HG02938 (cell line): ENCODE data around the gene ZNF316.
"Not testable (repeated sequence)": the region's sequence is repeated elsewhere in the genome, so short reads cannot be mapped to it uniquely, and the experiment has no call there.

Experiments used
- ATAC-seq: cut with Tn5 transposase; IDR thresholded peaks from one replicate; pipeline ENCODE4 v1.9.1; 2021; ENCODE audit warnings: mild to moderate bottlenecking, moderate library complexity; ENCODE audit not compliant: unreplicated experiment

ZNF316 gene

GRCh38 chr7:6621195-6622133, 15.7 kb upstream of the ZNF316 start:
- ATAC-seq = no peak

GRCh38 chr7:6622134-6622710, 14.9 kb upstream of the ZNF316 start:
- no peak for ATAC-seq

- ATAC-seq = no peak
Observed at GRCh38 chr7:6623589-6624245, 13.4 kb upstream of the ZNF316 start.

GRCh38 chr7:6624246-6624611, 12.9 kb upstream of the ZNF316 start:
- ATAC-seq = no peak

- no peak for ATAC-seq
Observed at GRCh38 chr7:6628045-6628444, 9.1 kb upstream of the ZNF316 start.

- no peak for ATAC-seq
Observed at GRCh38 chr7:6630007-6630849, 6.9 kb upstream of the ZNF316 start.

- ATAC-seq = no peak
Observed at GRCh38 chr7:6631605-6632004, 5.5 kb upstream of the ZNF316 start.

- no peak for ATAC-seq
Observed at GRCh38 chr7:6634021-6634420, 3.1 kb upstream of the ZNF316 start.

- ATAC-seq = not testable (repeated sequence)
Observed at GRCh38 chr7:6634971-6635370, 2.1 kb upstream of the ZNF316 start.

- peak; percentile 76 for ATAC-seq
Observed at GRCh38 chr7:6637544-6638229, 569 bp downstream of the ZNF316 start.

GRCh38 chr7:6639032-6639431, 1.9 kb downstream of the ZNF316 start:
- no peak for ATAC-seq

- no peak for ATAC-seq
Observed at GRCh38 chr7:6639627-6640026, 2.5 kb downstream of the ZNF316 start.

- ATAC-seq = no peak
Observed at GRCh38 chr7:6640246-6640721, 3.2 kb downstream of the ZNF316 start.

GRCh38 chr7:6641305-6642035, 4.4 kb downstream of the ZNF316 start:
- no peak for ATAC-seq

- ATAC-seq = no peak
Observed at GRCh38 chr7:6642239-6642839, 5.2 kb downstream of the ZNF316 start.

- no peak for ATAC-seq
Observed at GRCh38 chr7:6642861-6643640, 5.9 kb downstream of the ZNF316 start.

- no peak for ATAC-seq
Observed at GRCh38 chr7:6643915-6644625, 7.0 kb downstream of the ZNF316 start.

- ATAC-seq = no peak
Observed at GRCh38 chr7:6644728-6645127, 7.6 kb downstream of the ZNF316 start.
